ENCODE results near the gene SDF2L1.

DNA sequence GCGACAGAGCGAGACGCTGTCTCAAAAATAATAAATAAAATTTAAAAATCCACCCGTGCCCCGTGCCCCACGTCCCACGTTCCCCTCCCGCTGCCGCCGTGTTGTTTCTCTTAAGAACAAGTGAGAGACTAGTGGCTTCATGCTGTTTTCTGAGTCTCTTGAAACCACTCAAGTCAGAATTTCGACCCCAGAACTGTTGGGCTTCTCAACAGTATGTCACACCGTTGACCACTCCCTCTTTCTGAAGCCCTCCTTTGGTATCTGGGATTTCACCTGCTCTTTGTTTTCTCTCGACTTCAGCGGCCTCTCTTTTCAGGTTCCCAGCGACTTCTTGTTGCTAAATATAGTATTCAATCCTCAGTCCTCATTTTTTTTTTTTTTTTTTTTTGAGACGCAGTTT lies 24.7 kb downstream of the SDF2L1 start:
- TF ChIP-seq, protein P1, sequence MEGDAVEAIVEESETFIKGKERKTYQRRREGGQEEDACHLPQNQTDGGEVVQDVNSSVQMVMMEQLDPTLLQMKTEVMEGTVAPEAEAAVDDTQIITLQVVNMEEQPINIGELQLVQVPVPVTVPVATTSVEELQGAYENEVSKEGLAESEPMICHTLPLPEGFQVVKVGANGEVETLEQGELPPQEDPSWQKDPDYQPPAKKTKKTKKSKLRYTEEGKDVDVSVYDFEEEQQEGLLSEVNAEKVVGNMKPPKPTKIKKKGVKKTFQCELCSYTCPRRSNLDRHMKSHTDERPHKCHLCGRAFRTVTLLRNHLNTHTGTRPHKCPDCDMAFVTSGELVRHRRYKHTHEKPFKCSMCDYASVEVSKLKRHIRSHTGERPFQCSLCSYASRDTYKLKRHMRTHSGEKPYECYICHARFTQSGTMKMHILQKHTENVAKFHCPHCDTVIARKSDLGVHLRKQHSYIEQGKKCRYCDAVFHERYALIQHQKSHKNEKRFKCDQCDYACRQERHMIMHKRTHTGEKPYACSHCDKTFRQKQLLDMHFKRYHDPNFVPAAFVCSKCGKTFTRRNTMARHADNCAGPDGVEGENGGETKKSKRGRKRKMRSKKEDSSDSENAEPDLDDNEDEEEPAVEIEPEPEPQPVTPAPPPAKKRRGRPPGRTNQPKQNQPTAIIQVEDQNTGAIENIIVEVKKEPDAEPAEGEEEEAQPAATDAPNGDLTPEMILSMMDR (IDR thresholded peaks at IDR 0.05): no peak
- TF ChIP-seq POLR2A (IDR thresholded peaks at IDR 0.05): no peak

Measured in uterus (tissue), 2 donors.